ENCODE results near the gene POLE2. TPM values are rescaled to one million over a fixed set of nuclear protein-coding genes. Genes with fewer than 3 reads are reported as not detected.

POLE2 gene
- total and polyA plus RNA-seq, 2 of the 13 experiments (the other 11 are each of a cell fraction or from before 2014, with no cell fraction given): 16.6 to 37.0 TPM

GRCh38 chr14:49634547-49635334, 53.3 kb downstream of the POLE2 start, which contains the start of gene DNAAF2 (continued):
- TF ChIP-seq HNF1A (IDR thresholded peaks at IDR 0.05; ENCODE audit: low read depth) (no peak), HNF1A (CRISPR knock-in tag; IDR thresholded peaks at IDR 0.05; ENCODE audit: borderline replicate concordance) (no peak), HDAC6 (IDR thresholded peaks at IDR 0.05; ENCODE audit: low read depth, low read length) (no peak), ZNF709 (CRISPR knock-in tag; IDR thresholded peaks at IDR 0.05) (0 out of 2 replicates have a peak, but pooled peaks have one; percentile 44), ZNF274 (CRISPR knock-in tag; IDR thresholded peaks at IDR 0.05) (no peak; the same call in 1 of the 2 replicates), ZNF546 (CRISPR knock-in tag; conservative IDR thresholded peaks at IDR 0.05) (no peak), NBN (conservative IDR thresholded peaks at IDR 0.05) (no peak), TGIF2 (CRISPR knock-in tag; IDR thresholded peaks at IDR 0.05) (0 out of 2 replicates have a peak, but pooled peaks have one; percentile 35), CAMTA2 (CRISPR knock-in tag; IDR thresholded peaks at IDR 0.05; ENCODE audit: borderline replicate concordance) (0 out of 2 replicates have a peak, but pooled peaks have one; percentile 22), ZNF850 (CRISPR knock-in tag; conservative IDR thresholded peaks at IDR 0.05) (peak; percentile 13; the same call in 1 of the 2 replicates), JARID2 (CRISPR knock-in tag; IDR thresholded peaks at IDR 0.05; ENCODE audit: insufficient replicate concordance) (no peak), KDM4B (CRISPR knock-in tag; IDR thresholded peaks at IDR 0.05) (no peak; the same call in 1 of the 2 replicates), SNAI1 (CRISPR knock-in tag; IDR thresholded peaks at IDR 0.05; ENCODE audit: borderline replicate concordance) (no peak), KLF11 (CRISPR knock-in tag; IDR thresholded peaks at IDR 0.05) (no peak), ZNF879 (CRISPR knock-in tag; IDR thresholded peaks at IDR 0.05) (peak; percentile 75), ZNF354B (CRISPR knock-in tag; IDR thresholded peaks at IDR 0.05) (peak; percentile 53; the same call in 1 of the 2 replicates), MXD4 (CRISPR knock-in tag; IDR thresholded peaks at IDR 0.05) (peak; percentile 42; the same call in 1 of the 2 replicates), REXO4 (CRISPR knock-in tag; IDR thresholded peaks at IDR 0.05; ENCODE audit: borderline replicate concordance) (0 out of 2 replicates have a peak, but pooled peaks have one; percentile 53), ZNF121 (CRISPR knock-in tag; IDR thresholded peaks at IDR 0.05) (no peak)
- TF ChIP-seq, protein P1, sequence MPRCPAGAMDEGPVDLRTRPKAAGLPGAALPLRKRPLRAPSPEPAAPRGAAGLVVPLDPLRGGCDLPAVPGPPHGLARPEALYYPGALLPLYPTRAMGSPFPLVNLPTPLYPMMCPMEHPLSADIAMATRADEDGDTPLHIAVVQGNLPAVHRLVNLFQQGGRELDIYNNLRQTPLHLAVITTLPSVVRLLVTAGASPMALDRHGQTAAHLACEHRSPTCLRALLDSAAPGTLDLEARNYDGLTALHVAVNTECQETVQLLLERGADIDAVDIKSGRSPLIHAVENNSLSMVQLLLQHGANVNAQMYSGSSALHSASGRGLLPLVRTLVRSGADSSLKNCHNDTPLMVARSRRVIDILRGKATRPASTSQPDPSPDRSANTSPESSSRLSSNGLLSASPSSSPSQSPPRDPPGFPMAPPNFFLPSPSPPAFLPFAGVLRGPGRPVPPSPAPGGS (CRISPR knock-in tag; IDR thresholded peaks at IDR 0.05): 0 out of 2 replicates have a peak, but pooled peaks have one; percentile 14
- TF ChIP-seq, protein P2, sequence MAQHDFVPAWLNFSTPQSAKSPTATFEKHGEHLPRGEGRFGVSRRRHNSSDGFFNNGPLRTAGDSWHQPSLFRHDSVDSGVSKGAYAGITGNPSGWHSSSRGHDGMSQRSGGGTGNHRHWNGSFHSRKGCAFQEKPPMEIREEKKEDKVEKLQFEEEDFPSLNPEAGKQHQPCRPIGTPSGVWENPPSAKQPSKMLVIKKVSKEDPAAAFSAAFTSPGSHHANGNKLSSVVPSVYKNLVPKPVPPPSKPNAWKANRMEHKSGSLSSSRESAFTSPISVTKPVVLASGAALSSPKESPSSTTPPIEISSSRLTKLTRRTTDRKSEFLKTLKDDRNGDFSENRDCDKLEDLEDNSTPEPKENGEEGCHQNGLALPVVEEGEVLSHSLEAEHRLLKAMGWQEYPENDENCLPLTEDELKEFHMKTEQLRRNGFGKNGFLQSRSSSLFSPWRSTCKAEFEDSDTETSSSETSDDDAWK (CRISPR knock-in tag; IDR thresholded peaks at IDR 0.05): no peak
- TF ChIP-seq, protein P3, sequence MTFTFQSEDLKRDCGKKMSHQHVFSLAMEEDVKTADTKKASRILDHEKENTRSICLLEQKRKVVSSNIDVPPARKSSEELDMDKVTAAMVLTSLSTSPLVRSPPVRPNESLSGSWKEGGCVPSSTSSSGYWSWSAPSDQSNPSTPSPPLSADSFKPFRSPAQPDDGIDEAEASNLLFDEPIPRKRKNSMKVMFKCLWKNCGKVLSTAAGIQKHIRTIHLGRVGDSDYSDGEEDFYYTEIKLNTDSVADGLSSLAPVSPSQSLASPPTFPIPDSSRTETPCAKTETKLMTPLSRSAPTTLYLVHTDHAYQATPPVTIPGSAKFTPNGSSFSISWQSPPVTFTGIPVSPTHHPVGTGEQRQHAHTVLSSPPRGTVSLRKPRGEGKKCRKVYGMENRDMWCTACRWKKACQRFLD (CRISPR knock-in tag; IDR thresholded peaks at IDR 0.05; ENCODE audit: borderline replicate concordance): peak; percentile 11; the same call in 1 of the 2 replicates
